Fibroblast of pulmonary artery (primary cell): ENCODE measurements around the gene ALOXE3.

Experiments used
- DNase-seq: peaks from one replicate; pipeline ENCODE4 v3.0.0-alpha.2; 2010; ENCODE audit warnings: low read depth
- H3K4me3 ChIP-seq: replicated peaks from 2 replicates; pipeline ENCODE4 v1.5.1; 2011; ENCODE audit warnings: low read depth, mild to moderate bottlenecking, control low read depth, low read length, moderate library complexity
- CTCF ChIP-seq: IDR thresholded peaks from 2 replicates; pipeline ENCODE4 v1.5.1; 2011; ENCODE audit warnings: mild to moderate bottlenecking, control low read depth, low read length, inconsistent platforms; ENCODE audit errors: missing control alignments

ALOXE3 gene

GRCh38 chr17:8149419-8150193 lies 31.3 kb upstream of the ALOXE3 start:
- no peak for DNase-seq
- no peak overlapping the region for H3K4me3 ChIP-seq
- TF ChIP-seq CTCF: no peak

DNA sequence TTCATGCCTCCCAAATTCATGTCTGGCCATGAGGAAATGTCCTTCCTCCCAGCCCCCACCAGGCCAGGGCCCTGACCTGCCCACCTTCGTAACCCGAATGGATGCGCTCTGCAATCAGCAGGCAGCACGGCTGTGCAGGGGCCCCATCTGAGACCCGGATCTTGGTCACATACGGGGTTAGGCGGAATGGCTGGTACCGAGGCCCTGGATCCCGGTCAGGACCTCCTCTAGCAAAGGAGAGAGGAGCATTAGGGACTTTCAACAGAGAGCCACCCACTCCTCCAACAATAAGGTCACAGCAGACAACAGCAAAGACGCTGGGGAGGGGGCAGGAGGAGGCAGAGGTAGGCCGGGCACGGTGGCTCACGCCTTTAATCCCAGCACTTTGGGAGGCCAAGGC lies 30.2 kb upstream of the ALOXE3 start:
- no peak overlapping the region for H3K4me3 ChIP-seq
- no peak for DNase-seq
- TF ChIP-seq CTCF: no peak

- H3K4me3 ChIP-seq: no peak overlapping the region
- no peak for DNase-seq
- no peak for TF ChIP-seq CTCF
Measured at GRCh38 chr17:8147805-8148404, 29.6 kb upstream of the ALOXE3 start.

DNA sequence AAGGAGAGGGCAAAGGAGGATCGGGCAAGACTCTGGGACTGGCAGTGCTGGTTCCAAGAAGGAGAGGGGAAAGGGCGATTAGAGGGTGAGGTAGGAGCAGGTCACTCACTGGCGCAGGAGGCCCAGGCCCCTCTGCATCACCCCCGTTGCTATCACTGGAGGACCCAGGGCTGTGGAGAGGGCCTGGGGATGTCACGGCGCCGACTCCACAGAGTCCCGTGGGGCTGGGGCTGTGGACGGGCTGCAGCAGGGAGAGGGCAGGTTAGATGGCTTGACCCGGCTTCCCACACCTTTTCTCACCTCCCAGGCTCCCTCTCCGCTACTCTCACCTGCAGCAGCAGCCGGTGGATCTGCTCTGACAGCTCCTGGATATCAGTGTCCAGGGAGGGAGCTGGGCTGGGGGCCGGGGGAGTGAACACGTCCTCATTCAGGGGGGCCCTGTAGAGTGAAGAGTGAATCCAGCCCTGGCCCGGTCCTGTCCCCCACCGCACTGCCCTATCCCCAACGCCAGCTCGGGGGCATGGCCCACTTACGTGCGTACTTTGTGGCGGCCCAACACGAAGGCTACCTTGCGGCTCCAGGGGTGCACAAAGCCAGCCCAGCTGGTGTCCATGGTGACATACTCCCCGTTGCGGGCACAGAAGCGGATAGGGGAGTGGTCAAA lies 29.0 kb upstream of the ALOXE3 start:
- no peak for DNase-seq
- no peak overlapping the region for H3K4me3 ChIP-seq
- TF ChIP-seq CTCF: no peak

DNA sequence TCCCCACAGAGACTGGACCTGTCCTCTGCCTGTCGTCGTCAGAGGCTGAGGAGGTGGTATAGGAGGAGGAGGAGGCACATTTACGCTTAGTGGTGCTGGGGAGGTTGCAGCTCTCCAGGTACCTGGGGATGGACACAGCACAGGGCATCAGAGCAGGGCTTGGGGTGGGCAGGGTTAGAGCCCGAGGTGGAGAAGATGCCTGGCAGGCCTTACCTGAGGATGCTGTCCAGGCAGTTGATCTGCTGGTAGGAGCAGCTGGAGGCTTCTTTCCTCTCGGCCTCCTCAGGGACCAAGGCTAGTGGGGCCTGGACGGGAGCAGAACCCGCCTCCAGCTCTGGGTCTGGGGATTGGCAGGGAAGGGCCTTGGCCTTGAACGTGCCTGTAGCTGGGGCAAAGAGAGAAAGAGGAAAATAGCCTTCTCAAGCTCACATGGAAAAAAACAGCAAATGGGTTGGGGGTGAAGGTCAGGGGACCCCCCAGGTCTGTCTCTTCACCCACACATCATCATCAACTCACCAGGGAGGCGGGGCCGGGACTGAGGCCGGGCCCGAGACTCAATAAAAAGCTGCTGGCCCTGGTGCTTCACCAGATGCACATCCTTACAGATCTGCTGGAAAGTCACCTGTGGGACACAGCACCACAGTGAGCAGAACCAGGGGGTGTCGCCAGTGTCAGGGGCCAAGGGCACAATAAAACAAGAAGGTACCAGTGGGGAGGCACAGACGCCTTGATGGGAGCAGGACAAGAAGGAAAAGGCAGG lies 28.2 kb upstream of the ALOXE3 start:
- no peak for DNase-seq
- no peak for TF ChIP-seq CTCF

GRCh38 chr17:8145811-8146210 lies 27.5 kb upstream of the ALOXE3 start:
- no peak for TF ChIP-seq CTCF
- DNase-seq: no peak
- no peak overlapping the region for H3K4me3 ChIP-seq

More for the DNA sequence above, 28.2 kb upstream of the ALOXE3 start:
- no peak overlapping the region for H3K4me3 ChIP-seq
